HEK293T (cell line): Measurements from ENCODE around the gene CNNM3.

ENCODE experiments used
- CTCF ChIA-PET: fragments of 350-600 bp; formaldehyde crosslinking; extraction: SDS; loops from one replicate; lab custom pipeline; 2021; ENCODE audit warnings: antibody characterized with exemption, inconsistent platforms; lab: Yijun Ruan, JAX
- POLR2A ChIA-PET: fragments of 350-600 bp; formaldehyde crosslinking; extraction: SDS; loops from one replicate; lab custom pipeline; 2020; ENCODE audit warnings: antibody characterized with exemption, inconsistent platforms; lab: Yijun Ruan, JAX
- DNase-seq: peaks from one replicate; pipeline ENCODE4 v3.0.0; 2012; ENCODE audit warnings: mixed read lengths; ENCODE audit errors: extremely low spot score
- ARNT ChIP-seq: fragments of 450-650 bp; IDR thresholded peaks from 2 replicates; pipeline ENCODE4 v1.6.1; 2017; ENCODE audit warnings: mild to moderate bottlenecking
- BHLHE40 ChIP-seq: fragments of 450-650 bp; IDR thresholded peaks from 2 replicates; pipeline ENCODE4 v1.6.1; 2016; ENCODE audit warnings: mild to moderate bottlenecking, moderate library complexity, borderline replicate concordance
- CTBP1 ChIP-seq: fragments of 450-650 bp; IDR thresholded peaks from 2 replicates; pipeline ENCODE4 v1.6.1; 2016; ENCODE audit warnings: borderline replicate concordance
- ELF4 ChIP-seq: fragments of 450-650 bp; IDR thresholded peaks from 2 replicates; pipeline ENCODE4 v1.6.1; 2017; ENCODE audit warnings: antibody characterized with exemption
- FOXA1 ChIP-seq: fragments of 450-650 bp; IDR thresholded peaks from 2 replicates; pipeline ENCODE4 v1.6.1; 2016; ENCODE audit warnings: mild to moderate bottlenecking
- FOXK2 ChIP-seq: fragments of 450-650 bp; IDR thresholded peaks from 2 replicates; pipeline ENCODE4 v1.6.1; 2016; ENCODE audit warnings: mild to moderate bottlenecking
- FOXM1 ChIP-seq: fragments of 450-650 bp; IDR thresholded peaks from 2 replicates; pipeline ENCODE4 v1.6.1; 2017; ENCODE audit warnings: mild to moderate bottlenecking, borderline replicate concordance
- HDGF ChIP-seq: fragments of 450-650 bp; IDR thresholded peaks from 2 replicates; pipeline ENCODE4 v1.6.1; 2017; ENCODE audit warnings: antibody characterized with exemption, borderline replicate concordance
- L3MBTL2 ChIP-seq: fragments of 450-650 bp; conservative IDR thresholded peaks from 2 replicates; pipeline ENCODE4 v1.6.1; 2016; ENCODE audit warnings: mild to moderate bottlenecking
- LEF1 ChIP-seq: fragments of 450-650 bp; IDR thresholded peaks from 2 replicates; pipeline ENCODE4 v1.6.1; 2017; ENCODE audit warnings: mild to moderate bottlenecking, borderline replicate concordance
- NFRKB ChIP-seq: fragments of 450-650 bp; IDR thresholded peaks from 2 replicates; pipeline ENCODE4 v1.6.1; 2016; ENCODE audit warnings: mild to moderate bottlenecking, moderate library complexity
- SP1 ChIP-seq: fragments of 450-650 bp; IDR thresholded peaks from 2 replicates; pipeline ENCODE4 v1.6.1; 2017
- SUZ12 ChIP-seq: fragments of 450-650 bp; IDR thresholded peaks from 2 replicates; pipeline ENCODE4 v1.6.1; 2016; ENCODE audit warnings: mild to moderate bottlenecking
- TARDBP ChIP-seq: fragments of 450-650 bp; IDR thresholded peaks from 2 replicates; pipeline ENCODE4 v1.6.1; 2016
- ZNF384 ChIP-seq: fragments of 450-650 bp; IDR thresholded peaks from 2 replicates; pipeline ENCODE4 v1.6.1; 2016
- TF ChIP-seq, protein P1 (sequence below): fragments of 450-650 bp; IDR thresholded peaks from 2 replicates; pipeline ENCODE4 v1.6.1; 2016

Gene CNNM3

DNA sequence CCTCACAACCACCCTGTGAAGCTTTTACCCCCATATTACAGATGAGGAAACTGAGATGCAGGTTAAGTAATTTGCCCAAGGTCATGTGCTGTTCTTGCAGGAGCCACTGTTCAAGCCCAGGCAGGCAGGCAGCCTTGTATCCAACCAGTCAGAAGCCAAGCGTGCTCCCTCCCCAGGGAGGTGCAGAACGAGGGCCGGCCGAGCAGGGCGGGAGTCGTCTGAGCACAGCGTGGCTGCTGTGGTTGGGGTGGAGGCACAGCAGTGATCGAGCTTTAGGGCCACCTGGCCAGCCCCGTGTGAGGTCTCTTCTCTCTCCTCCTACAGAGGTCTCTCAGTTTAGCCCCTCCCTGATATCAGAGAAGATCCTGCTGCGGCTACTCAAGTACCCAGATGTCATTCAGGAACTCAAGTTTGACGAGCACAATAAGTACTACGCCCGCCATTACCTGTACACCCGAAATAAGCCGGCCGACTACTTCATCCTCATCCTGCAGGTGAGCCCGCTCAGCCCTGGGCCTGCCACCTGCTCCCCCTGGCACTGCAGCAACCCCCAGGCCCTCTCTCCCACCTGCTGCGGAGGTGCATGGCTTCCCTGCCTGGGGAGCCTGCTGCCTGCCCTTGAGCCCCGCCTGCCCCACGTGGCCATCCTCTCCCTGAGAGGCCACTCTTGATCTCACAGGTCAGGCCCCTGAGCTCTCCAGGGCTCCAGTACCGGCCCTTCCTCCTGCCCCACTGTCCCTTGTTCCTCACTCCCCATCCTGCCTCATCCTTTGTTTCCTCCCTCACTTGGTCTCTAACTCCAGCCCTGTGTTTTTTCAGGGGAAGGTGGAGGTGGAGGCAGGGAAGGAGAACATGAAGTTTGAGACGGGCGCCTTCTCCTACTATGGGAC, 17.1 kb upstream of the CNNM3 start:
- ChIA-PET CTCF (interaction anchor here (1.0 to 1.8 kb wide), 2 partner anchors 15 to 35 kb away, joined by 4 to 7 read pairs; no protein-coding TSS in a partner anchor), POLR2A (no interaction called here)
- TF ChIP-seq SUZ12 (no peak), LEF1 (no peak), FOXM1 (no peak), TARDBP (no peak), CTBP1 (no peak), SP1 (no peak), ZNF384 (no peak), FOXA1 (no peak), HDGF (no peak), NFRKB (no peak), L3MBTL2 (no peak), ELF4 (no peak), BHLHE40 (no peak), FOXK2 (no peak), ARNT (no peak)
- TF ChIP-seq, protein P1, sequence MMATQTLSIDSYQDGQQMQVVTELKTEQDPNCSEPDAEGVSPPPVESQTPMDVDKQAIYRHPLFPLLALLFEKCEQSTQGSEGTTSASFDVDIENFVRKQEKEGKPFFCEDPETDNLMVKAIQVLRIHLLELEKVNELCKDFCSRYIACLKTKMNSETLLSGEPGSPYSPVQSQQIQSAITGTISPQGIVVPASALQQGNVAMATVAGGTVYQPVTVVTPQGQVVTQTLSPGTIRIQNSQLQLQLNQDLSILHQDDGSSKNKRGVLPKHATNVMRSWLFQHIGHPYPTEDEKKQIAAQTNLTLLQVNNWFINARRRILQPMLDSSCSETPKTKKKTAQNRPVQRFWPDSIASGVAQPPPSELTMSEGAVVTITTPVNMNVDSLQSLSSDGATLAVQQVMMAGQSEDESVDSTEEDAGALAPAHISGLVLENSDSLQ: no peak
- no peak for DNase-seq

DNA sequence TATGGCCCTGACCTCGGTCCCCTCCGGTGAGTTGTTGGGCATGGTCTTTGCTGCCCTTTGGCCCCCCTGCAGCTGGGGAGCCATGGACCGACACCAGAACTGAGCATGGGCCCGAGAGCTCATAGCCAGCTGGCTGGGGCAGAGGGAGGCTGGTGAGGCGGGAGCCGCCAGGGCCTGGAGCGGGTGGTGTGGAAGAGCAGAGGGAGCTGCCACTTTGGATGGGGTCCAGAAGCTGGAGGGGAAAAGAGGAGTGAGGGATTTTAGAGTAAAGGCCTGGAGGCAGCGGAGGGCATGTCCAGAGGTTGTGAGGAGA, 16.5 kb upstream of the CNNM3 start:
- ChIA-PET POLR2A (no interaction called here), CTCF (interaction anchor here (1.0 to 1.8 kb wide), 3 partner anchors 14 to 35 kb away, joined by 4 to 7 read pairs (median 4); no protein-coding TSS in a partner anchor)
- no peak for DNase-seq
- TF ChIP-seq ZNF384: no peak
- no peak for TF ChIP-seq TARDBP
- TF ChIP-seq HDGF: no peak
- TF ChIP-seq FOXA1: no peak

DNA sequence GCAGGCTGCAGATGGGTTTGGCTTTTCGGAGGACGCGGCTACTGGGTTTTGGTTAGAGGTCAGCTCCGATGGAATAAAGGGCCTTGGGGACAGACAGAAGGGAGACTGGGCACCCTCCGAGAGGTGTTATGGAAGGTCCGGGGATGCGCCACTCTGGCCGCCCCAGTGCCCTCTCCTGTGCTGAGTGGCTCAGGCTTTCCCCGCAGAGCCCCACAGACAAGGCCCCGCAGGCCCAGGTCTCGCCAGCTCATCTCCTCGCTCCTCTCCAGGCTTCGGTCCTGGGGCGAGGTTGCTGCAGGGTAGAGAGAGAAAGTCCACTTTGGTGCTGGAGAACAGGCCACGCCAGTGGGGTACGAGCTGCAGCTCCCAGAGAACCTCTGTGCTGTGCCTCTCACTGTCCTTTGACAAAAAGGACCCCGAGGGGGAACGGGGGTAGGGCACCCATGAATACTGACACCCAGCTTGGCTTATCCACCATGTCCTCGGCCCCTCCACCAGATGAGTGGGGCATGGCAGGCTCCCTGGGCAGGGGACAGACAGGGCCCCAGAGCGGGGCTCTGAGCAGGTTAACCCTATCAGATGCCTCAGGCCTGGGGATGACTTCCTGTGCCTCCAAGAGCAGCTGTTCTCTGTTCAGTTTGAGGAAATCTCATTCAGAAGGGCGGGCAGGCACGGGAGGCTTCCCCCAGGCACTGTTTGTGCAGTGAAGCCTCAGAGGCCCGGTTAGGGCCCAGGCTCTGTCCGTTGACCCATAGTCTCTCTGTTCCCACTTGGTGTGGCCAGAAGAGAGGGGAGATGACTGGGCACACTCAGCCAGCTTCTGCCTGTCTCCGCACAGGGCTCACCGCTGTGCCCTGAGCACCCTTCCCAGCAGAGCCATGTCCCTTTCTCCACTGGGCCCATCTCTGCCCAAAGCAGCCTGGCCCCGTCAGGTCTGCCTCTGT, 15.7 kb upstream of the CNNM3 start:
- ChIA-PET POLR2A (no interaction called here), CTCF (interaction anchor here (1.0 to 1.8 kb wide), 6 partner anchors 8 to 37 kb away, joined by 4 to 7 read pairs (median 5); partner anchors contain the start of gene CNNM3)
- TF ChIP-seq FOXK2: no peak
- no peak for TF ChIP-seq SUZ12
- TF ChIP-seq FOXA1: no peak
- no peak for TF ChIP-seq SP1
- TF ChIP-seq FOXM1: no peak
- TF ChIP-seq ZNF384: no peak
- no peak for TF ChIP-seq BHLHE40
- TF ChIP-seq HDGF: no peak
- no peak for TF ChIP-seq ARNT
- no peak for TF ChIP-seq CTBP1
- no peak for TF ChIP-seq TARDBP
- TF ChIP-seq L3MBTL2: no peak
- TF ChIP-seq ELF4: no peak
- no peak for TF ChIP-seq NFRKB
- no peak for DNase-seq

DNA sequence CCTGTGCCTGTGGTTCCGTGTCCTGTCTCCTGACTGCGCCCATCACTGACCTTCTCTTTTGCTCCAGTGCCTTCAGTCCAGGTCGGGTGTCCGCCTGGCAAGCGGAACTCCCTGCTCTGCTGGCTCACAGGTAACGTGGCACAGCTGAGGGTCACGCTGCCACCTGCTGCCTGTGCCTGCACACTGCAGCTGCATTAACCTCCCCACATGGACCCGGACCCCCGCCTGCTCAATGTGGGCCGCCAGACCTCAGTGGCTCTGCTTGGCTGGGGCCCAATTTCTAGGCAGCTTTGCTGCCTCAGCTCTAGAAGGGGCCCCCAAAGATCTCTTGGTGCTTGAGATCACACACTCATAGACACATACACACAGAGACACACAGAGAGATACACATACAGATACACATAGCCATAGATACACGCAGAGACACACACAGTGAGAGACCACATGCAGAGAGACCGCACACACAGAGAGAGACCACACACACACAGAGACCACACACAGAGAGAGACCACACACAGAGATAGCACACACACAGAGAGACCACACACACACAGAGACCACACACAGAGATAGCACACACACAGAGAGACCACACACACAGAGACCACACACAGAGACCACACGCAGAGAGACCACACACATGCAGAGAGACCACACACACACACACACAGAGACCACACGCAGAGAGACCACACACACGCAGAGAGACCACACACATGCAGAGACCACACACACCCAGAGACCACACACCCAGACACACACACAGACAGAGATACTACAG, 14.9 kb upstream of the CNNM3 start:
- POLR2A ChIA-PET: no interaction called here
- TF ChIP-seq ARNT (no peak), LEF1 (no peak)
- DNase-seq: peak; percentile 74

DNA sequence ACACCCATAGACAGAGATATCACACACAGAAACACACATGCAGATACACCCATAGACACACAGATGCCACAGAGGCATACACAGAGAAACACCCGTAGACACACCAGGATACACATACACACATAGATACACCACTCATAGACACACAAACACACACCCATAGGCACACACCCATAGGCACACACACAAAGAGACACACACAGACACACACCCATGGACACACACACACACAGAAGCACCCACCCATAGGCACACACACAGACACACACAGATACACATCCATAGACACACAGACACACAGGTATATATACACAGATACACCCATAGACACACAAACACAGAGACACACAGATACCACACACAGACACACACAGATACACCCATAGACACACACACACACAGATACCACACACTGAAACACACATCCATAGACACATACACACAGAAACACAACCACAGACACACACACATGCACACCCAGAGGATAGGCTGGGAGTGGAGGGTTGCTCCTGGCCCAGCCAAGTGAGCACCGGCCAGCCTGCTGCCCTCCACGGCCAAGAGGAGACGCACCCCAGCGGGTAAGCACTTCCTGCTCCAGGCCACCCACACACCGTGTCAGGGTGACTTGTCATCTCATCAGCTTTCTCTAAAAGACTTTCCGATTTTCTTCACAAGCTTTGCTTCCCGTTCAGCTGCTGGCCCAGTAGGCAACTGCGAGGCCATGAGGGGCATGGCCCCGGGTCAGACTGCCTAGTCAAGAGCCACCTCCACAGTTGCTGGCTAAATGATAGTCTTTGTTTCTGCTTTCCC, 14.1 kb upstream of the CNNM3 start:
- ChIA-PET POLR2A (no interaction called here), CTCF (interaction anchor here (0.6 to 1.2 kb wide), 2 partner anchors 23 to 37 kb away, joined by 3 to 9 read pairs; no protein-coding TSS in a partner anchor)
- DNase-seq: no peak
- TF ChIP-seq CTBP1 (no peak), TARDBP (no peak), ZNF384 (no peak), BHLHE40 (no peak), FOXA1 (no peak), FOXM1 (no peak), L3MBTL2 (no peak), SUZ12 (no peak), HDGF (no peak), NFRKB (no peak), LEF1 (no peak), FOXK2 (no peak), SP1 (no peak), ELF4 (no peak), ARNT (no peak)
- TF ChIP-seq, protein P1: no peak

More for the DNA sequence above, 14.9 kb upstream of the CNNM3 start:
- CTCF ChIA-PET: interaction anchor here (1.0 to 1.8 kb wide), 4 partner anchors 9 to 38 kb away, joined by 5 to 7 read pairs (median 5); partner anchors contain the start of gene CNNM3
